Activated CD4-positive, CD25-positive, alpha-beta regulatory T cell treated with anti-CD3 and anti-CD28 coated beads, Interleukin-2, amount 50 U/mL, for 24 hours (primary cell): ENCODE measurements around the gene THBS2.

Source experiments
- ATAC-seq, 2 donors: fragments of 150-1000 bp; cut with Tn5 transposase; one replicate each; pipeline ENCODE4 v1.10.0; 2021; ENCODE audit warnings: mild to moderate bottlenecking in 1 of 2, moderate library complexity in 1 of 2

THBS2 gene

GRCh38 chr6:169177516-169178166, 76.0 kb downstream of the THBS2 start:
- ATAC-seq: no peak

- ATAC-seq: no peak
These were observed 77.2 kb downstream of the THBS2 start for GRCh38 chr6:169176361-169176991.

- no peak for ATAC-seq
These were observed 78.2 kb downstream of the THBS2 start for GRCh38 chr6:169175360-169175887.

GRCh38 chr6:169174516-169175359, 78.9 kb downstream of the THBS2 start:
- no peak for ATAC-seq

GRCh38 chr6:169173532-169174268, 79.9 kb downstream of the THBS2 start:
- ATAC-seq: no peak

GRCh38 chr6:169172946-169173345, 80.7 kb downstream of the THBS2 start:
- ATAC-seq: no peak

GRCh38 chr6:169172456-169172855, 81.2 kb downstream of the THBS2 start:
- ATAC-seq: no peak

- ATAC-seq: no peak
These were observed 81.7 kb downstream of the THBS2 start for GRCh38 chr6:169171951-169172350.

- no peak for ATAC-seq
These were observed 82.6 kb downstream of the THBS2 start for GRCh38 chr6:169171016-169171415.

GRCh38 chr6:169170583-169170955, 83.1 kb downstream of the THBS2 start:
- ATAC-seq: no peak

- ATAC-seq: no peak
These were observed 83.6 kb downstream of the THBS2 start for GRCh38 chr6:169169941-169170582.

- ATAC-seq: no peak
These were observed 84.3 kb downstream of the THBS2 start for GRCh38 chr6:169169375-169169774.

- no peak for ATAC-seq
These were observed 84.9 kb downstream of the THBS2 start for GRCh38 chr6:169168706-169169105.

- ATAC-seq: no peak
These were observed 85.4 kb downstream of the THBS2 start for GRCh38 chr6:169168302-169168630.

- no peak for ATAC-seq
These were observed 85.9 kb downstream of the THBS2 start for GRCh38 chr6:169167581-169168301.

- ATAC-seq: no peak
These were observed 86.6 kb downstream of the THBS2 start for GRCh38 chr6:169166896-169167580.
